Measurements from ENCODE around the gene ATP1A4.
"Not testable (repeated sequence)": the region's sequence is repeated elsewhere in the genome, so short reads cannot be mapped to it uniquely, and the experiment has no call there.

ATP1A4 gene

DNA sequence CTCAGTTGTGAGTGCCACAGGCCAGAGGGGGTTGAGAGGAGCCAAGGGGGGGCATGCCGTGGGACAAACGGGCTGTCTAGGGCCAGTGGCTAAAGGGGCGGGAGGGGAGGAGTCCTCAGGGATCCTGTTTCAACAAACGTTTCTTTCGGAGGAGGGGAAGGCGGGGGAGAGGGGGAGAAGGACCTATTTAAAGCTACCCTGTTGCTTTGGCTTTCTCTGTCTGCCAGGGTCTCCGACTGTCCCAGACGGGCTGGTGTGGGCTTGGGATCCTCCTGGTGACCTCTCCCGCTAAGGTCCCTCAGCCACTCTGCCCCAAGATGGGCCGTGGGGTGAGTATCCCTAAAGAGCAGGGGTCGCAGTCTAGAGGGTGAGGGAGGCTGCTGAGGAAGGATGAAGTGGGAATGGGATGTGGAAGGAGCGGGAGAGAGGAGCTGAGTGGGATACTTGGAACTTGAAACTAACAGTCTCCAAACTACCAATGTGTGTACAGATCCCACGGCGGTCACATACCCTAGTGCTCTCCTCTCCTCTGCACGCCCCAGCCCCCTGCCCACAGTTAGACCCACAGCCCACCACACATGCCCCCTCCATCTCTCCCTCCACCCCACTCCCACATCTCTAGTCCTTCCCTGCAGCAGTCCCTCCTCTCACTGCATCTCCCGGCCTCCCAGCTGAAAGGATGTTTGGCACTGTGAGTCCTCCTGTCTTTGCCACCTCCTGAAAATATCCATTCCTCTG, 35.7 kb upstream of the ATP1A4 start, which contains the start of gene ATP1A2:
TSS of gene ATP1A2 (plus strand) at position 215 of the 738 bp plus-strand sequence. CDS start at position 318, 103 bp downstream.
- Mint-ChIP-seq H3K4me3 (no peak within 1 kb of the TSS), H3K27ac (ENCODE audit: low read depth) (no peak within 1 kb of the TSS), H3K4me1 (no peaks in the 10 kb centered on the region), H3K36me3 (ENCODE audit: insufficient read depth) (no peaks in the 10 kb centered on the region), H3K27me3 (peaks cover 26% of the 10 kb centered on the region), H3K9me3 (no peaks in the 10 kb centered on the region)
- ATAC-seq (replicated peaks; ENCODE audit: extremely low read depth, poor library complexity, severe bottlenecking) (no peak), DNase-seq (ENCODE audit: low spot score in 2 of 2) (no peak)

DNA sequence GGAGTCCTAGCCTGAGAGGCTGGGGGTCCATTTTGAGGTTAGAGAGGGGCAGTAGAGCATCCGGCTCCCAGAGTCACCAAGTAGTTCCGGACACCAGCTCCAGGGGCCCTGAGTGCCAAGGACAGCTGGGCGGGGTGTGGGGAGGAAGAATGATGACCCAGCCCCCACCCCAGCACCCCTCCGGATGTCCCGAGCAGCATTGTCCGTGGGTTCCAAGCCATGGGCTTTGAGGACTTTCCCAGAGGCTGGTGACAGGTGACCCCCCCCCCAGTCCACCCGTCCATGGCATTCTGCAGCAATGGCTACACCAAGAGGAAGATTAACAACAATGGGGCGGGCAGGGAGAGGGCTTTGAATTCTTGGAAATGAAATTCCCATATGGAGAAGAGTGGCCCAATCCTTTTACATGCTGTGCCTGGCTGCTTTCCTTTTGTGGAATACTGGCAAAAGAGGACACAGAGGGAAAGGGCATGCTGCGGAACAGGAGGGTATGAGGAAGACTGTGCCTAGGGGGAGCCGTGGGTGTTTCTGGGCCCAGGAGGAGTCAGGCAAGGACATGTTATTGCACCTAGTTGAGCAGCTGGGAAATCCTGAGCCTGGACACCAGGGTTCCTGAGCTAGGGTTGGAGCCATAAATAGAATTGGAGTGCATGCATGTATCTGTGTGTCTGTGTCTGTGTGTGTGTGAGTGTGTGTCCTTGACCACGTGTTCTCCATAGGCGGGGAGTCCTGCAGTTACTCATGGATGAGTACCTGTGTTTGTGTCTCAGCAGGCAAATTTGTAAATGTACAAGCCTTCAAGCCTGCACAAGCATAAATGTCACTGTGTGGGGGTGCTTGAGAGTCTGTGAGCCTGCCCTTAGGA, 34.9 kb upstream of the ATP1A4 start:
- H3K36me3 Mint-ChIP-seq (ENCODE audit: insufficient read depth) = no peaks in the 10 kb centered on the region
- ATAC-seq (replicated peaks; ENCODE audit: extremely low read depth, poor library complexity, severe bottlenecking) = no peak
- no peak for DNase-seq (ENCODE audit: low spot score in 2 of 2)
- H3K4me1 Mint-ChIP-seq = no peaks in the 10 kb centered on the region
- H3K4me3 Mint-ChIP-seq = no peak overlapping the region
- peaks cover 26% of the 10 kb centered on the region for H3K27me3 Mint-ChIP-seq
- H3K9me3 Mint-ChIP-seq = no peaks in the 10 kb centered on the region
- H3K27ac Mint-ChIP-seq (ENCODE audit: low read depth) = no peak overlapping the region

DNA sequence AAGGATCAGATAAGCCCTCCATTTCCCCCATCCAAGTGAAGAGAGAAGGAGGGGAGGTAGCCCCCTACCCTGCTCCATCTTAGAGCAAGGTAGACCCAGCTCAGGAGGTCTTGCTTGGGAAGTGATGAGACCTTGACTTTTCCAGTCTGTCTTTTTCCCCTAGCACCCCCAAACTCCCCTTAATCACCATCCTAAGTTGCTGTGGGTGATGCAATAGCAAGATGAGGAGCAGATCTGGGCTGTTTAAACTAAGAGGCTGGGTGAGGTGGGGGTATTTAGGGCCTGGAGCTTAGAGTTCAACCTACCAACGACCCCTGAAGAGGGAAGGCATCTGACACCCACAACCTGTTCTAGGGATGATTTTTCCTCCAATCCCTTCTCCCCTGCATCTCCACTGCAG, 34.1 kb upstream of the ATP1A4 start:
- Mint-ChIP-seq H3K9me3 (no peaks in the 10 kb centered on the region), H3K27me3 (peaks cover 26% of the 10 kb centered on the region), H3K4me3 (no peak overlapping the region), H3K4me1 (no peaks in the 10 kb centered on the region), H3K36me3 (ENCODE audit: insufficient read depth) (no peaks in the 10 kb centered on the region), H3K27ac (ENCODE audit: low read depth) (no peak overlapping the region)
- DNase-seq (ENCODE audit: low spot score in 2 of 2) (no peak), ATAC-seq (replicated peaks; ENCODE audit: extremely low read depth, poor library complexity, severe bottlenecking) (no peak)

- Mint-ChIP-seq H3K4me3 (no peak overlapping the region), H3K27me3 (peaks cover 26% of the 10 kb centered on the region), H3K9me3 (no peaks in the 10 kb centered on the region), H3K36me3 (ENCODE audit: insufficient read depth) (no peaks in the 10 kb centered on the region), H3K27ac (ENCODE audit: low read depth) (no peak overlapping the region), H3K4me1 (no peaks in the 10 kb centered on the region)
- ATAC-seq (replicated peaks; ENCODE audit: extremely low read depth, poor library complexity, severe bottlenecking) (no peak), DNase-seq (ENCODE audit: low spot score in 2 of 2) (no peak)
Observed at GRCh38 chr1:160117709-160118183, 33.7 kb upstream of the ATP1A4 start.

DNA sequence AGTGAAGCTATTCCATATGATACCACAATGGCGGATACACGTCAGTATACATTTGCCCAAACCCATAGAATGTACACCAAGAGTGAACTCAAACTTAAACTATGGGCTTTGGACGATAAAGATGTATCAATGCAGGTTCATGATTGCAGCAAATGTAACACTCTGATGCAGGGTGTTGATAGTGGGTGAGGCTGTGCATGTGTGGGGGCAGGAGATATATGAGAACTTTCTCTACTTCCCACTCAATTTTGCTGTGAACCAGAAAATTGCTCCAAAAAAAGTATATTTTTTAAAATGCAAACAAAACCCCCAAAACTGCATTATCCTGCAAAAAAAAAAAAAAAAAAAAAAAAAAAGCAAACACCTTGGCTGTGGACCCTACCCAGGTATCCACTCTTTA, 32.5 kb upstream of the ATP1A4 start:
- no peak for ATAC-seq (replicated peaks; ENCODE audit: extremely low read depth, poor library complexity, severe bottlenecking)
- H3K27me3 Mint-ChIP-seq = peaks cover 26% of the 10 kb centered on the region

GRCh38 chr1:160120797-160121196, 30.6 kb upstream of the ATP1A4 start:
- H3K4me1 Mint-ChIP-seq = no peaks in the 10 kb centered on the region
- no peak overlapping the region for H3K4me3 Mint-ChIP-seq
- ATAC-seq (replicated peaks; ENCODE audit: extremely low read depth, poor library complexity, severe bottlenecking) (no peak), DNase-seq (ENCODE audit: low spot score in 2 of 2) (no peak)
- peaks cover 2% of the 10 kb centered on the region for H3K36me3 Mint-ChIP-seq (ENCODE audit: insufficient read depth)
- H3K9me3 Mint-ChIP-seq = no peaks in the 10 kb centered on the region
- peaks cover 14% of the 10 kb centered on the region for H3K27me3 Mint-ChIP-seq
- H3K27ac Mint-ChIP-seq (ENCODE audit: low read depth) = no peak overlapping the region

More for the DNA sequence above, 32.5 kb upstream of the ATP1A4 start:
- H3K36me3 Mint-ChIP-seq (ENCODE audit: insufficient read depth) = no peaks in the 10 kb centered on the region
- no peaks in the 10 kb centered on the region for H3K9me3 Mint-ChIP-seq
- H3K4me3 Mint-ChIP-seq = no peak overlapping the region
- H3K27ac Mint-ChIP-seq (ENCODE audit: low read depth) = no peak overlapping the region
- H3K4me1 Mint-ChIP-seq = no peaks in the 10 kb centered on the region
- no peak for DNase-seq (ENCODE audit: low spot score in 2 of 2)

DNA sequence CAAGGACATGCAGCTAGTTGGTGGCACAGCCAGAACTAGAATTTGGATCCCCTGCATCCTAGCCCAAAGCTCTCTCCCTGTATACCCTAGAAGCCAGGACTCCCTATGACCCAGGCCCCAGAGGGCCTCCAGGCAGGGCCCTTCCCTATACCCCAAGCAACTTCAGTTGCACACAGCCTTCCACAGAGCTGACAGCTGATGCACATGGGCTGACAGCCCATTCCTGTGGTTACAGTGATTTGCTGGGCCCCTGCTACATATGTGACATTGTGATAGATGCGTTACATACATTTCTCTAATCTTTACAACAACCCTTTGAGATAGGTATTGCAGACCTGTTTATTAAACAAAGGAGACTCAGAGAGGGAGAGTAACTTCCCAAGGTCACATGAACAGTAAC, 30.0 kb upstream of the ATP1A4 start:
- Mint-ChIP-seq H3K4me1 (no peaks in the 10 kb centered on the region), H3K9me3 (no peaks in the 10 kb centered on the region), H3K27me3 (peaks cover 8% of the 10 kb centered on the region), H3K4me3 (no peak overlapping the region), H3K27ac (ENCODE audit: low read depth) (no peak overlapping the region), H3K36me3 (ENCODE audit: insufficient read depth) (peaks cover 2% of the 10 kb centered on the region)
- DNase-seq (ENCODE audit: low spot score in 2 of 2) (no peak), ATAC-seq (replicated peaks; ENCODE audit: extremely low read depth, poor library complexity, severe bottlenecking) (no peak)

DNA sequence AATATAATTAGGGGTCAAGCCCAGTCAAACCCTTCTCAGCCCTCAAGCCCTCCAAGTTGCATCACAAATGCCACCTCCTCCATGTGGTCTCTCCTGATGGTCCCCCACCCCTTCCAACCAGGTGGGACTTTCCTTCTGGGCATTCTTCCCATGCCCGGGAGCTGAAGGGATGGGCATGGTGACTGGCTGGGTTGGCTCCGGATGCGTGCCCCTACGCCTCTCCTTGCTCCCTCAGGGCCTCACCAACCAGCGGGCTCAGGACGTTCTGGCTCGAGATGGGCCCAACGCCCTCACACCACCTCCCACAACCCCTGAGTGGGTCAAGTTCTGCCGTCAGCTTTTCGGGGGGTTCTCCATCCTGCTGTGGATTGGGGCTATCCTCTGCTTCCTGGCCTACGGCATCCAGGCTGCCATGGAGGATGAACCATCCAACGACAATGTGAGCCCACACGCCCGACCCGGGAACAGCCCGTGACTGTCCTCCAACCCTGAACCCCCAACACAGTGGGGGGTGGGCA, 28.4 kb upstream of the ATP1A4 start:
- Mint-ChIP-seq H3K4me1 (no peaks in the 10 kb centered on the region), H3K27me3 (peaks cover 4% of the 10 kb centered on the region), H3K36me3 (ENCODE audit: insufficient read depth) (peaks cover 2% of the 10 kb centered on the region), H3K27ac (ENCODE audit: low read depth) (no peak overlapping the region), H3K9me3 (no peaks in the 10 kb centered on the region), H3K4me3 (no peak overlapping the region)
- DNase-seq (ENCODE audit: low spot score in 2 of 2) (no peak), ATAC-seq (replicated peaks; ENCODE audit: extremely low read depth, poor library complexity, severe bottlenecking) (no peak)

DNA sequence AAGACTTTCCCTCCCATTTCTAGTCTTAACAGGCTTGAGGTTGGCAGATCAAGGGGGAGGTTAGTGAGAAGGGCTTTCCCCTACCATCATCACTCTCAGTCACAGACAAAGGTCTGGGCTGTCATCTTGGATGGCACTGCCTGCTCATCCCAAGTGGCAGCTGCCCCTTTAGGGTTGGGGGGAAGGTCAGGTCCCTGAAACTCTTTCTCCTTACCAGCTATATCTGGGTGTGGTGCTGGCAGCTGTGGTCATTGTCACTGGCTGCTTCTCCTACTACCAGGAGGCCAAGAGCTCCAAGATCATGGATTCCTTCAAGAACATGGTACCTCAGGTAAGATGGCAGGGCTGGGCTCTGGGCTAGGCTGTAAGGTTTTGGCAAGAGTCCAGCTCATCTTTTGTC, 27.7 kb upstream of the ATP1A4 start:
- no peaks in the 10 kb centered on the region for H3K4me1 Mint-ChIP-seq
- H3K27ac Mint-ChIP-seq (ENCODE audit: low read depth) = no peak overlapping the region
- H3K36me3 Mint-ChIP-seq (ENCODE audit: insufficient read depth) = peaks cover 2% of the 10 kb centered on the region
- no peaks in the 10 kb centered on the region for H3K9me3 Mint-ChIP-seq
- H3K27me3 Mint-ChIP-seq = peaks cover 10% of the 10 kb centered on the region
- H3K4me3 Mint-ChIP-seq = no peak overlapping the region
- DNase-seq (ENCODE audit: low spot score in 2 of 2) = no peak
- ATAC-seq (replicated peaks; ENCODE audit: extremely low read depth, poor library complexity, severe bottlenecking) = no peak

GRCh38 chr1:160124705-160125478, 26.5 kb upstream of the ATP1A4 start:
- DNase-seq (ENCODE audit: low spot score in 2 of 2) (no peak), ATAC-seq (replicated peaks; ENCODE audit: extremely low read depth, poor library complexity, severe bottlenecking) (no peak)
- Mint-ChIP-seq H3K27ac (ENCODE audit: low read depth) (no peak overlapping the region), H3K9me3 (no peaks in the 10 kb centered on the region), H3K36me3 (ENCODE audit: insufficient read depth) (peaks cover 2% of the 10 kb centered on the region), H3K4me3 (no peak overlapping the region), H3K27me3 (peaks cover 19% of the 10 kb centered on the region), H3K4me1 (no peaks in the 10 kb centered on the region)

- Mint-ChIP-seq H3K27me3 (peaks cover 26% of the 10 kb centered on the region), H3K4me1 (no peaks in the 10 kb centered on the region), H3K4me3 (no peak overlapping the region), H3K36me3 (ENCODE audit: insufficient read depth) (peaks cover 2% of the 10 kb centered on the region), H3K9me3 (no peaks in the 10 kb centered on the region), H3K27ac (ENCODE audit: low read depth) (no peak overlapping the region)
- no peak for DNase-seq (ENCODE audit: low spot score in 2 of 2)
- no peak for ATAC-seq (replicated peaks; ENCODE audit: extremely low read depth, poor library complexity, severe bottlenecking)
Observed at GRCh38 chr1:160125746-160126145, 25.7 kb upstream of the ATP1A4 start.

DNA sequence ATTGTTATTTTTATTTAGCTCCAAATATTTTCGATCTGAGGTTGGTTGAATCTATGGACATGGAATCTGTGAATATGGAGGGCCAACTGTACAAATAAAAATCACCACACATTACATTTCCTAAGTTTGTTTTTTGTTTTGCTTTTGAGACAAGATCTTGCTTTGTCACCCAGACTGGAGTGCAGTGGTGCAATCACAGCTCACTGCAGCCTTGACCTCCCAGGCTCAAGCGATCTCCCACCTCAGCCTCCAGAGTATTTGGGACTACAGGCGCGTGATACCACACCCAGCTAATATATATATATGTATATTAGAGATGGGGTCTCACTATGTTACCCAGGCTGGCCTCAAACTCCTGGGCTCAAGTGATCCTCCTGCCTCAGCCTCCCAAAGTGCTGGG, 25.1 kb upstream of the ATP1A4 start:
- not testable (repeated sequence) for DNase-seq (ENCODE audit: low spot score in 2 of 2); H3K4me1 Mint-ChIP-seq; H3K4me3 Mint-ChIP-seq; ATAC-seq (replicated peaks; ENCODE audit: extremely low read depth, poor library complexity, severe bottlenecking); H3K27ac Mint-ChIP-seq (ENCODE audit: low read depth); H3K36me3 Mint-ChIP-seq (ENCODE audit: insufficient read depth); H3K9me3 Mint-ChIP-seq
- peaks cover 30% of the 10 kb centered on the region for H3K27me3 Mint-ChIP-seq

Measured in central memory CD8-positive, alpha-beta T cell (primary cell).